Smooth muscle cell (in vitro differentiated cells): Measurements from ENCODE around the gene CDS1. TPM values are rescaled to one million over a fixed set of nuclear protein-coding genes. Genes with fewer than 3 reads are reported as not detected.

Experiments used
- DNase-seq: peaks from one replicate; lab custom pipeline; 2025; ENCODE audit not compliant: unreplicated experiment; lab: John Stamatoyannopoulos, UW
- H2AFZ ChIP-seq: fragments of 200-600 bp; sonication (generic); 2 replicates; pipeline ENCODE4 v1.6.0; 2016; ENCODE audit warnings: antibody characterized with exemption, low read depth, mild to moderate bottlenecking
- H3F3A ChIP-seq: fragments of 200-600 bp; sonication (generic); 2 replicates; pipeline ENCODE4 v1.6.0; 2017; ENCODE audit warnings: antibody characterized with exemption, low read depth
- H3K27ac ChIP-seq: fragments of 200-600 bp; sonication (generic); 2 replicates; pipeline ENCODE4 v1.5.1; 2016; ENCODE audit warnings: low read depth, mild to moderate bottlenecking
- H3K27me3 ChIP-seq: fragments of 200-600 bp; sonication (generic); 2 replicates; pipeline ENCODE4 v1.6.1; 2016; ENCODE audit warnings: low read depth, mild to moderate bottlenecking
- H3K36me3 ChIP-seq: fragments of 200-600 bp; sonication (generic); 2 replicates; pipeline ENCODE4 v1.5.1; 2016; ENCODE audit warnings: low read depth
- H3K4me1 ChIP-seq: fragments of 200-600 bp; sonication (generic); 2 replicates; pipeline ENCODE4 v1.5.1; 2016; ENCODE audit warnings: low read depth
- H3K4me2 ChIP-seq: fragments of 200-600 bp; sonication (generic); 2 replicates; pipeline ENCODE4 v1.6.0; 2016; ENCODE audit warnings: mild to moderate bottlenecking
- H3K4me3 ChIP-seq: fragments of 200-600 bp; sonication (generic); 2 replicates; pipeline ENCODE4 v1.5.1; 2016; ENCODE audit warnings: mild to moderate bottlenecking
- H3K79me2 ChIP-seq: fragments of 200-600 bp; sonication (generic); 2 replicates; pipeline ENCODE4 v1.6.0; 2016; ENCODE audit warnings: low read depth, mild to moderate bottlenecking
- H3K9ac ChIP-seq: fragments of 200-600 bp; sonication (generic); 2 replicates; pipeline ENCODE4 v1.6.0; 2016; ENCODE audit warnings: low read depth
- H3K9me3 ChIP-seq: fragments of 200-600 bp; sonication (generic); replicated peaks from 2 replicates; pipeline ENCODE4 v1.5.1; 2016; ENCODE audit warnings: low read depth
- H4K20me1 ChIP-seq: fragments of 200-600 bp; sonication (generic); 2 replicates; pipeline ENCODE4 v1.6.0; 2016; ENCODE audit warnings: low read depth
- CTCF ChIP-seq: fragments of 200-600 bp; sonication (generic); IDR thresholded peaks from 2 replicates; pipeline ENCODE4 v1.5.1; 2017; ENCODE audit warnings: borderline replicate concordance, mild to moderate bottlenecking, antibody characterized with exemption; ENCODE audit not compliant: insufficient read depth, poor library complexity, severe bottlenecking
- WGBS: methylation state at CpG from one replicate; pipeline ENCODE4 v1.1.7; 2016; ENCODE audit warnings: low lambda C conversion rate; 5-methylcytosine and 5-hydroxymethylcytosine counted together
- polyA plus RNA-seq: library from polyadenylated mRNA; unstranded; fragments of >200 nt; fragmentation: Nextera tagmentation; extraction: Ambion mirVana; gene quantifications from 2 replicates; pipeline ENCODE4 v1.2.1, GENCODE V29; 2016
- total RNA-seq: library from RNA; depleted of rRNA; stranded (reverse); fragments of >200 nt; gene quantifications from 2 replicates; pipeline ENCODE4 v1.2.3, GENCODE V29; 2014

The CDS1 gene
- total and polyA plus RNA-seq, 2 experiments from 2014 or later = 2.1 to 15.2 TPM

- H3K27me3 ChIP-seq = no peaks in the 10 kb centered on the region
- no peaks in the 10 kb centered on the region for H3K9me3 ChIP-seq
- peak overlapping the region; percentile 0 for H3K9ac ChIP-seq
- no peaks in the 10 kb centered on the region for H3K79me2 ChIP-seq
- no peak overlapping the region for H2AFZ ChIP-seq
- H3F3A ChIP-seq = peaks cover 19% of the 10 kb centered on the region
- peak overlapping the region; percentile 73 for H3K27ac ChIP-seq
- peak overlapping the region; percentile 42 for H3K4me2 ChIP-seq
- H3K36me3 ChIP-seq = no peaks in the 10 kb centered on the region
- peaks cover 3% of the 10 kb centered on the region for H3K4me1 ChIP-seq
- TF ChIP-seq CTCF = no peak
- no peak for DNase-seq
- H4K20me1 ChIP-seq = no peaks in the 10 kb centered on the region
- H3K4me3 ChIP-seq = no peak overlapping the region
- WGBS = 5% methylated on average over 1 of the region's 1 CpG
Observed at GRCh38 chr4:84691170-84691691, 108.3 kb downstream of the CDS1 start.

DNA sequence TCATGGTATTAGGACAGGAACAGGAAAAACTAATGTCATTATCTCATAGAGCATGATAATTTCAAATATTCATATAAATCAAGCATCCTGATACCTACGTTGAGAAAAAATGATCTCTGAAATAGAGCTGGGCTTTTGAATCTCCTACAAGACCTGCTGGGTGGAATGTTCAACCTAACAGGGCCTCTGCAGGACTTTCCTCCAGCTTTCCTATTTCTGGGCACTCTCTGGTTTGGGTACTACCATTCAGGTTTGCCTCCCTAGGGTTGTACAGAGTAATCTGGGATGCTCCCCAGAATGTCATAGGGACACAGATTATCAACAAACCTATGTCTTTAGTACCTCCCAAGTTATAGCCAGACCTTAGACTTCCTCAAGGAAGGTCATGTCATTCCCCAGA is 108.9 kb downstream of the CDS1 start:
- 71% methylated on average over 1 of the region's 1 CpG for WGBS
- no peak for TF ChIP-seq CTCF
- peaks cover 3% of the 10 kb centered on the region for H3K4me1 ChIP-seq
- DNase-seq = no peak
- no peaks in the 10 kb centered on the region for H4K20me1 ChIP-seq
- H3K79me2 ChIP-seq = no peaks in the 10 kb centered on the region
- no peak overlapping the region for H2AFZ ChIP-seq
- H3K4me3 ChIP-seq = no peak overlapping the region
- H3F3A ChIP-seq = peaks cover 19% of the 10 kb centered on the region
- peak overlapping the region; percentile 42 for H3K4me2 ChIP-seq
- no peaks in the 10 kb centered on the region for H3K9me3 ChIP-seq
- H3K36me3 ChIP-seq = no peaks in the 10 kb centered on the region
- no peaks in the 10 kb centered on the region for H3K27me3 ChIP-seq
- H3K9ac ChIP-seq = peak overlapping the region; percentile 63
- peak overlapping the region; percentile 73 for H3K27ac ChIP-seq

DNA sequence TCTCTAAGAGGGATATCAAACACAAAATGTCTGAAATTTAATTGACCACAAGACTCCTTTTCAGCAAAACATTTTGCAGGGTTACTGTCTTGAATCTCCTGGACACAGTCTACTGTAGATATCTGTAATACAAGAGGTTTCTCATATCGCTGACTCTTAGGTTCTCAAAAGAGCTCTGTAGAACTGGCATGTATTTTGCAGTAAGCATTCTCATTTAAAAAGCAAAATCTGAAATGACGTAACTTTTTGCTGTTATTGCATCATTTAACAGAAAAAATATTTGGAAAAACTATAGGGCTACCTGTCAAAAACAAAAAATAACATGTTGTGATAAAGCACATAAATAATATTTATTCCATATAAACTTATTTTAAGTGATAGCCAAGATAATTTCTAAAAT is 114.2 kb downstream of the CDS1 start:
- Histone ChIP-seq H3K4me1 (peaks cover 10% of the 10 kb centered on the region), H3K4me3 (no peak overlapping the region), H3K9me3 (no peaks in the 10 kb centered on the region), H2AFZ (no peak overlapping the region), H3K9ac (peak overlapping the region; percentile 12), H3K27ac (peak overlapping the region; percentile 71), H3K4me2 (peak overlapping the region; percentile 42), H3F3A (peaks cover 14% of the 10 kb centered on the region), H3K36me3 (peaks cover 10% of the 10 kb centered on the region), H4K20me1 (no peaks in the 10 kb centered on the region), H3K27me3 (no peaks in the 10 kb centered on the region), H3K79me2 (no peaks in the 10 kb centered on the region)
- no peak for TF ChIP-seq CTCF
- WGBS = 74% methylated on average over 2 of the region's 2 CpGs
- DNase-seq = no peak

DNA sequence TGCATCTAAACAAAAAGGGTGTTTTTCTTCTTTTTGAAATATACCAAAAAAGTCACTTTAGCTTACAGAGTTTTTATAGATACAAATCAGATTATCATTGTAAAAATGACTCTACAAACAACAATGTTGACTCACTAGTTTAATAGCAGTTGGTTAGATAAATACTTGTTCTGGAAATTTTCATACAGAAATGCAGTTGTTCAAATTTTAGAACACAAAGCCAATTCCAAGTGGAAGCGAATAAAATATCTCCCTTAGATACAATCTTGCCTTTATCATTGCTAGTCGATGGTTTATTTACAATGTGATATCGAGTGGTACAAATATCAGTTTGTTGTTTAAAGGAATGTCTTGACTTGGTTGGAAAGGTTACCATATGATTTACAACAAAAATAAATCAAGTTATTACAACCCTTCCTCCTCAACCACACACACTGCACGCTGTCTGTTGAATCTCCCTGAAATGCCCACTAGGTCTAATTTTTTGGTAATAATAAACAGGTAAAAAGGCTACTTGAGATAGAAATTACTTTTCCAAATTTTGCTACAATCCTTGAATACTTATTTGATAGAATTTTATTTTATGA is 114.8 kb downstream of the CDS1 start:
- DNase-seq = no peak
- H4K20me1 ChIP-seq = no peaks in the 10 kb centered on the region

More for the DNA sequence above, 114.8 kb downstream of the CDS1 start:
- Histone ChIP-seq H3F3A (peaks cover 10% of the 10 kb centered on the region), H3K4me1 (peaks cover 10% of the 10 kb centered on the region), H3K36me3 (peaks cover 10% of the 10 kb centered on the region), H3K27ac (peak overlapping the region; percentile 71), H3K4me3 (no peak overlapping the region), H3K9me3 (no peaks in the 10 kb centered on the region), H3K4me2 (peak overlapping the region; percentile 42), H2AFZ (no peak overlapping the region), H3K27me3 (no peaks in the 10 kb centered on the region), H3K79me2 (no peaks in the 10 kb centered on the region), H3K9ac (peak overlapping the region; percentile 12)
- TF ChIP-seq CTCF = no peak
- 61% methylated on average over 4 of the region's 4 CpGs for WGBS
